SK-N-SH treated with all-trans-retinoic acid at 6 μM for 48 hours (cell line): ENCODE data around the gene ATRNL1.

Experiments
- ATAC-seq: fragments of 200-7000 bp; cut with Tn5 transposase; 3 replicates; pipeline ENCODE4 v1.9.1; 2020; ENCODE audit warnings: mild to moderate bottlenecking, moderate library complexity
- ARNTL ChIP-seq: fragments of 450-650 bp; formaldehyde crosslinking; IDR thresholded peaks from 2 replicates; pipeline ENCODE4 v1.5.0; 2020; ENCODE audit warnings: low read depth, mild to moderate bottlenecking, moderate library complexity, borderline replicate concordance
- BACH2 ChIP-seq: fragments of 250-450 bp; sonication (Bioruptor Pico); IDR thresholded peaks from 2 replicates; pipeline ENCODE4 v1.9.0; 2021; ENCODE audit warnings: mild to moderate bottlenecking, borderline replicate concordance
- ESRRG ChIP-seq: fragments of 250-450 bp; sonication (Bioruptor Pico); IDR thresholded peaks from 2 replicates; pipeline ENCODE4 v1.6.1; 2021; ENCODE audit warnings: mild to moderate bottlenecking
- GLIS3 ChIP-seq: fragments of 250-450 bp; sonication (Bioruptor Pico); IDR thresholded peaks from 2 replicates; pipeline ENCODE4 v1.5.0; 2020; ENCODE audit warnings: mild to moderate bottlenecking, moderate library complexity
- OSR1 ChIP-seq: fragments of 250-450 bp; sonication (Bioruptor Pico); IDR thresholded peaks from 2 replicates; pipeline ENCODE4 v1.8.0; 2022; ENCODE audit warnings: moderate library complexity, mild to moderate bottlenecking, inconsistent platforms
- PATZ1 ChIP-seq: fragments of 250-450 bp; sonication (Bioruptor Pico); IDR thresholded peaks from 2 replicates; pipeline ENCODE4 v1.8.0; 2020; ENCODE audit warnings: mild to moderate bottlenecking, moderate library complexity, borderline replicate concordance
- POU6F1 ChIP-seq: fragments of 250-450 bp; sonication (Bioruptor Pico); IDR thresholded peaks from 2 replicates; pipeline ENCODE4 v1.8.0; 2021; ENCODE audit warnings: low read depth, mild to moderate bottlenecking, moderate library complexity, borderline replicate concordance
- PPARA ChIP-seq: fragments of 250-450 bp; sonication (Bioruptor Pico); IDR thresholded peaks from 2 replicates; pipeline ENCODE4 v1.5.0; 2020; ENCODE audit warnings: mild to moderate bottlenecking, borderline replicate concordance
- RARB ChIP-seq: fragments of 250-450 bp; sonication (Bioruptor Pico); IDR thresholded peaks from 2 replicates; pipeline ENCODE4 v1.8.0; 2021; ENCODE audit warnings: mild to moderate bottlenecking, moderate library complexity
- SNAI2 ChIP-seq: fragments of 250-450 bp; sonication (Bioruptor Pico); IDR thresholded peaks from 2 replicates; pipeline ENCODE4 v1.5.0; 2020; ENCODE audit warnings: mild to moderate bottlenecking, moderate library complexity
- TOX ChIP-seq: fragments of 250-450 bp; sonication (Bioruptor Pico); IDR thresholded peaks from 2 replicates; pipeline ENCODE4 v1.8.0; 2021; ENCODE audit warnings: mild to moderate bottlenecking, moderate library complexity, borderline replicate concordance
- TSHZ2 ChIP-seq: fragments of 250-450 bp; sonication (Bioruptor Pico); IDR thresholded peaks from 2 replicates; pipeline ENCODE4 v1.5.0; 2020; ENCODE audit warnings: mild to moderate bottlenecking, moderate library complexity
- ZC3H10 ChIP-seq: fragments of 250-450 bp; sonication (Bioruptor Pico); IDR thresholded peaks from 2 replicates; pipeline ENCODE4 v1.5.1; 2021; ENCODE audit warnings: mild to moderate bottlenecking, moderate library complexity
- ZFP3 ChIP-seq: fragments of 250-450 bp; sonication (Bioruptor Pico); IDR thresholded peaks from 2 replicates; pipeline ENCODE4 v1.5.0; 2020; ENCODE audit warnings: mild to moderate bottlenecking, moderate library complexity
- ZNF565 ChIP-seq: fragments of 450-650 bp; formaldehyde crosslinking; conservative IDR thresholded peaks from 2 replicates; pipeline ENCODE4 v1.5.0; 2020; ENCODE audit warnings: low read depth, mild to moderate bottlenecking, moderate library complexity
- ZNF70 ChIP-seq: fragments of 450-650 bp; formaldehyde crosslinking; IDR thresholded peaks from 2 replicates; pipeline ENCODE4 v1.5.0; 2020; ENCODE audit warnings: mild to moderate bottlenecking, moderate library complexity
- ZNF8 ChIP-seq: fragments of 450-650 bp; formaldehyde crosslinking; IDR thresholded peaks from 2 replicates; pipeline ENCODE4 v1.5.0; 2020; ENCODE audit warnings: mild to moderate bottlenecking, moderate library complexity

The ATRNL1 gene

GRCh38 chr10:115456812-115457211, 363.6 kb downstream of the ATRNL1 start:
- ATAC-seq = no peak
- TF ChIP-seq ZNF70 (no peak), ZNF8 (CRISPR knock-in tag) (no peak), TOX (CRISPR knock-in tag) (no peak), GLIS3 (CRISPR knock-in tag) (no peak)

- TF ChIP-seq ZFP3 (CRISPR knock-in tag) (no peak), BACH2 (CRISPR knock-in tag) (no peak), RARB (CRISPR knock-in tag) (no peak), PATZ1 (no peak), TOX (CRISPR knock-in tag) (no peak), ZC3H10 (no peak)
- no peak for ATAC-seq
These were observed 390.1 kb downstream of the ATRNL1 start for GRCh38 chr10:115483294-115483693.

GRCh38 chr10:115491526-115492140, 398.5 kb downstream of the ATRNL1 start:
- TF ChIP-seq ZC3H10 = no peak
- TF ChIP-seq BACH2 (CRISPR knock-in tag) = no peak
- no peak for TF ChIP-seq ZFP3 (CRISPR knock-in tag)
- no peak for TF ChIP-seq ZNF565
- no peak for TF ChIP-seq ARNTL (CRISPR knock-in tag)
- no peak for TF ChIP-seq GLIS3 (CRISPR knock-in tag)
- TF ChIP-seq SNAI2 (CRISPR knock-in tag) = no peak
- TF ChIP-seq OSR1 (CRISPR knock-in tag) = no peak
- no peak for ATAC-seq

- no peak for TF ChIP-seq TSHZ2
- TF ChIP-seq ESRRG = no peak
- TF ChIP-seq ZFP3 (CRISPR knock-in tag) = no peak
- TF ChIP-seq ZNF70 = no peak
- TF ChIP-seq PPARA (CRISPR knock-in tag) = no peak
- no peak for TF ChIP-seq ZNF565
- no peak for ATAC-seq
These were observed 410.4 kb downstream of the ATRNL1 start for GRCh38 chr10:115503546-115503945.

GRCh38 chr10:115514895-115515294, 421.7 kb downstream of the ATRNL1 start:
- no peak for ATAC-seq
- no peak for TF ChIP-seq POU6F1 (CRISPR knock-in tag)
- no peak for TF ChIP-seq PPARA (CRISPR knock-in tag)
- no peak for TF ChIP-seq TSHZ2
